B cell (primary cell): ENCODE data around the gene FAM120B. TPM values are rescaled to one million over a fixed set of nuclear protein-coding genes. Genes with fewer than 3 reads are reported as not detected.

Experiments used
- ATAC-seq: fragments of 200-7000 bp; cut with Tn5 transposase; one replicate; pipeline ENCODE4 v1.10.0; 2021; ENCODE audit warnings: low read depth, mild to moderate bottlenecking, moderate number of reproducible peaks, moderate library complexity
- CTCF ChIA-PET: fragments of 350-600 bp; sonication (Branson Sonifier 250); formaldehyde crosslinking; loops from one replicate; lab custom pipeline; 2021; ENCODE audit warnings: antibody characterized with exemption, inconsistent platforms; lab: Charles Lee
- POLR2A ChIA-PET: fragments of 350-600 bp; sonication (Branson Sonifier 250); formaldehyde crosslinking; loops from one replicate; lab custom pipeline; 2021; ENCODE audit warnings: antibody characterized with exemption; lab: Charles Lee
- DNase-seq: peaks from one replicate; pipeline ENCODE4 v3.0.0; 2013
- H2AFZ ChIP-seq: 2 replicates; pipeline ENCODE4 v1.6.1; 2012; ENCODE audit warnings: mild to moderate bottlenecking, low read depth, low read length; ENCODE audit not compliant: insufficient read depth, poor library complexity, severe bottlenecking
- H3K27ac ChIP-seq, 2 donors: 1 replicate in 1 of 2; 2 replicates in 1 of 2; pipeline ENCODE4 v1.5.1; 2012 to 2013; ENCODE audit warnings: low read length in 2 of 2, mild to moderate bottlenecking in 2 of 2, moderate library complexity in 1 of 2
- H3K27me3 ChIP-seq, 4 experiments: fragments of 200-600 bp in 1 of 4; sonication (generic) in 1 of 4; replicated peaks in 1 of 4; 1 replicate in 2 of 4; 2 replicates in 2 of 4; pipeline versions ENCODE4 v1.6.1 to v1.7.0; 2013 to 2016; ENCODE audit warnings: low read length in 3 of 4, mild to moderate bottlenecking in 2 of 4, mixed read lengths in 1 of 4, moderate library complexity in 1 of 4; ENCODE audit not compliant: insufficient read depth in 4 of 4, control insufficient read depth in 3 of 4; ENCODE audit errors: control extremely low read depth in 1 of 4
- H3K36me3 ChIP-seq, 2 experiments: replicated peaks in 1 of 2; 1 replicate in 1 of 2; 2 replicates in 1 of 2; pipeline versions ENCODE4 v1.6.1 to v1.7.1; 2013; ENCODE audit warnings: low read length in 1 of 2; ENCODE audit not compliant: insufficient read depth in 2 of 2, control insufficient read depth in 1 of 2; ENCODE audit errors: control extremely low read depth in 1 of 2, extremely low read depth in 1 of 2
- H3K4me1 ChIP-seq, 2 donors: fragments of 200-600 bp in 1 of 2; sonication (generic) in 1 of 2; 1 replicate in 1 of 2; 2 replicates in 1 of 2; pipeline versions ENCODE4 v1.5.1 to v1.6.1; 2013 to 2017; ENCODE audit warnings: low read length in 2 of 2; ENCODE audit not compliant: control insufficient read depth in 2 of 2, insufficient read depth in 2 of 2
- H3K4me2 ChIP-seq: replicated peaks from 2 replicates; pipeline ENCODE3; 2012; ENCODE audit warnings: mild to moderate bottlenecking, low read depth, low read length; ENCODE audit not compliant: poor library complexity, severe bottlenecking
- H3K4me3 ChIP-seq, 5 experiments: fragments of 200-600 bp in 1 of 5; sonication (generic) in 1 of 5; 1 replicate in 3 of 5; 2 replicates in 2 of 5; pipeline versions ENCODE4 v1.5.1 to v1.7.0; 2011 to 2016; ENCODE audit warnings: low read length in 4 of 5, mild to moderate bottlenecking in 4 of 5, low read depth in 2 of 5, control low read depth in 1 of 5, moderate library complexity in 1 of 5; ENCODE audit not compliant: insufficient read depth in 1 of 5; ENCODE audit errors: control extremely low read depth in 1 of 5, extremely low read depth in 1 of 5
- H3K79me2 ChIP-seq: fragments of 200-600 bp; sonication (generic); one replicate; pipeline ENCODE4 v1.6.0; 2016; ENCODE audit warnings: low read length; ENCODE audit not compliant: control insufficient read depth, insufficient read depth
- H3K9ac ChIP-seq: fragments of 200-600 bp; sonication (generic); 2 replicates; pipeline ENCODE4 v1.6.1; 2017; ENCODE audit warnings: mild to moderate bottlenecking, low read length, moderate library complexity
- H3K9me3 ChIP-seq, 3 donors: one replicate each; pipeline versions ENCODE4 v1.6.1 to v1.7.1; 2013; ENCODE audit warnings: low read length in 2 of 3; ENCODE audit not compliant: control insufficient read depth in 2 of 3, insufficient read depth in 1 of 3; ENCODE audit errors: control extremely low read depth in 1 of 3
- H4K20me1 ChIP-seq: 2 replicates; pipeline ENCODE4 v1.6.0; 2012; ENCODE audit warnings: mild to moderate bottlenecking, low read length; ENCODE audit not compliant: insufficient read depth, control insufficient read depth, poor library complexity, severe bottlenecking
- H3K27ac Mint-ChIP-seq: one replicate; pipeline ENCODE4 v1.8.0; 2021; ENCODE audit warnings: mixed read lengths
- H3K27me3 Mint-ChIP-seq: one replicate; pipeline ENCODE4 v1.8.0; 2021; ENCODE audit warnings: mixed read lengths
- H3K4me1 Mint-ChIP-seq: one replicate; pipeline ENCODE4 v1.8.0; 2021; ENCODE audit warnings: mixed read lengths
- H3K4me3 Mint-ChIP-seq: one replicate; pipeline ENCODE4 v1.8.0; 2021; ENCODE audit warnings: mixed read lengths
- H3K9me3 Mint-ChIP-seq: one replicate; pipeline ENCODE4 v1.8.0; 2022; ENCODE audit warnings: mixed read lengths; ENCODE audit not compliant: insufficient read depth
- CTCF ChIP-seq: fragments of 200-600 bp; IDR thresholded peaks from one replicate; pipeline ENCODE4 v1.8.0; 2022; ENCODE audit warnings: antibody characterized with exemption, mild to moderate bottlenecking
- EZH2 ChIP-seq: IDR thresholded peaks from 2 replicates; pipeline ENCODE4 v1.6.1; 2012; ENCODE audit warnings: borderline replicate concordance, low read depth, mild to moderate bottlenecking, moderate library complexity, low read length; ENCODE audit not compliant: insufficient read depth, poor library complexity, severe bottlenecking
- WGBS: methylation state at CpG from one replicate; pipeline ENCODE4 v1.1.5; 2013; ENCODE audit warnings: missing lambda C conversion rate; ENCODE audit not compliant: insufficient coverage; 5-methylcytosine and 5-hydroxymethylcytosine counted together
- intact Hi-C: fragments of 100-400 bp; cut with micrococcal nuclease; formaldehyde crosslinking; loops from one replicate; pipeline ENCODE4 v1.10.0; 2022
- polyA plus RNA-seq: library from polyadenylated mRNA; depleted of rRNA; stranded (reverse); fragments of >200 nt; gene quantifications from 2 replicates; pipeline ENCODE4 v1.2.3, GENCODE V29; 2012
- total RNA-seq, 2 donors: library from RNA; stranded (reverse); fragments of 120-200 nt in 1 of 2; gene quantifications; 1 replicate in 1 of 2; 2 replicates in 1 of 2; pipeline versions ENCODE4 v1.2.3 to v1.2.4, GENCODE V29; 2013 to 2022

Gene FAM120B
- total and polyA plus RNA-seq, 2 donors (not counting 1 experiment from before 2014, with no cell fraction given): 12.5 to 51.7 TPM

GRCh38 chr6:170277893-170278742, 28.4 kb upstream of the FAM120B start:
- TF ChIP-seq CTCF: no peak
- TF ChIP-seq EZH2: no peak
- Histone ChIP-seq H3K9ac (no peak overlapping the region), H3K4me3 (no peak overlapping the region), H3K27me3 (peaks cover 0 to 2% (median 0%) of the 10 kb centered on the region in 4 experiments), H2AFZ (peak overlapping the region; percentile 59), H3K79me2 (no peaks in the 10 kb centered on the region), H3K4me2 (peak overlapping the region; percentile 7), H4K20me1 (no peaks in the 10 kb centered on the region), H3K4me1 (peaks cover 11 to 18% of the 10 kb centered on the region in 2 donors), H3K27ac (no peak overlapping the region), H3K9me3 (peaks cover 0 to 36% (median 0%) of the 10 kb centered on the region in 3 donors), H3K36me3 (no peaks in the 10 kb centered on the region)
- ATAC-seq (no peak), DNase-seq (no peak)
- CTCF ChIA-PET: interaction anchor here (1.2 kb wide), 1 partner anchor 17 kb away, joined by 3 read pairs; no protein-coding TSS in a partner anchor
- peaks cover 27% of the 10 kb centered on the region for H3K4me1 Mint-ChIP-seq
- POLR2A ChIA-PET: no interaction called here
- H3K4me3 Mint-ChIP-seq: no peak overlapping the region
- H3K9me3 Mint-ChIP-seq: no peaks in the 10 kb centered on the region
- H3K27me3 Mint-ChIP-seq: peaks cover 18% of the 10 kb centered on the region
- intact Hi-C loops: no loop called here
- WGBS: 100% methylated on average over 3 of the region's 8 CpGs
- H3K27ac Mint-ChIP-seq: no peak overlapping the region

GRCh38 chr6:170278743-170279094, 27.8 kb upstream of the FAM120B start:
- Histone ChIP-seq H3K27me3 (peaks cover 0 to 2% (median 0%) of the 10 kb centered on the region in 4 experiments), H3K27ac (no peak overlapping the region), H4K20me1 (no peaks in the 10 kb centered on the region), H3K4me2 (peak overlapping the region; percentile 7), H3K4me3 (no peak overlapping the region), H2AFZ (no peak overlapping the region), H3K4me1 (peaks cover 11 to 18% of the 10 kb centered on the region in 2 donors), H3K36me3 (no peaks in the 10 kb centered on the region), H3K9me3 (peaks cover 0 to 30% (median 0%) of the 10 kb centered on the region in 3 donors), H3K79me2 (no peaks in the 10 kb centered on the region), H3K9ac (no peak overlapping the region)
- 2% methylated on average over 5 of the region's 9 CpGs for WGBS
- H3K4me3 Mint-ChIP-seq: no peak overlapping the region
- POLR2A ChIA-PET: no interaction called here
- peaks cover 18% of the 10 kb centered on the region for H3K27me3 Mint-ChIP-seq
- DNase-seq (no peak), ATAC-seq (no peak)
- CTCF ChIA-PET: interaction anchor here (1.2 kb wide), 1 partner anchor 16 kb away, joined by 3 read pairs; no protein-coding TSS in a partner anchor
- peaks cover 23% of the 10 kb centered on the region for H3K4me1 Mint-ChIP-seq
- intact Hi-C loops: no loop called here
- no peak for TF ChIP-seq CTCF
- no peak for TF ChIP-seq EZH2
- H3K27ac Mint-ChIP-seq: no peak overlapping the region
- no peaks in the 10 kb centered on the region for H3K9me3 Mint-ChIP-seq
